Skeletal muscle tissue (tissue), 4 donors: ENCODE measurements around the gene HPN. TPM values are rescaled to one million over a fixed set of nuclear protein-coding genes. Genes with fewer than 3 reads are reported as not detected.
"Not testable (repeated sequence)": the region's sequence is repeated elsewhere in the genome, so short reads cannot be mapped to it uniquely, and the experiment has no call there.

ENCODE experiments used
- H3K27ac ChIP-seq: one replicate; pipeline ENCODE4 v1.7.0; 2013; ENCODE audit warnings: mild to moderate bottlenecking, low read depth, low read length, inconsistent platforms
- H3K27me3 ChIP-seq, 3 donors: one replicate each; pipeline ENCODE4 v1.7.0; 2013; ENCODE audit warnings: low read length in 3 of 3; ENCODE audit not compliant: control insufficient read depth in 3 of 3, insufficient read depth in 3 of 3
- H3K36me3 ChIP-seq, 3 donors: one replicate each; pipeline ENCODE4 v1.7.0; 2013; ENCODE audit warnings: low read length in 3 of 3; ENCODE audit not compliant: control insufficient read depth in 3 of 3, insufficient read depth in 3 of 3
- H3K4me1 ChIP-seq, 3 donors: one replicate each; pipeline ENCODE4 v1.7.0; 2013; ENCODE audit warnings: low read length in 3 of 3, mild to moderate bottlenecking in 3 of 3; ENCODE audit not compliant: control insufficient read depth in 3 of 3, insufficient read depth in 3 of 3
- H3K4me3 ChIP-seq, 3 donors: one replicate each; pipeline ENCODE4 v1.7.0; 2013; ENCODE audit warnings: low read length in 3 of 3
- H3K9ac ChIP-seq, 3 donors: one replicate each; pipeline ENCODE4 v1.7.0; 2013; ENCODE audit warnings: low read length in 3 of 3, mild to moderate bottlenecking in 3 of 3, moderate library complexity in 2 of 3, low read depth in 1 of 3
- H3K9me3 ChIP-seq, 3 donors: one replicate each; pipeline ENCODE4 v1.7.0; 2013; ENCODE audit warnings: low read length in 3 of 3; ENCODE audit not compliant: control insufficient read depth in 3 of 3
- total RNA-seq: library from RNA; depleted of rRNA; stranded (reverse); fragments of >200 nt; gene quantifications from one replicate; pipeline ENCODE4 v1.2.3, GENCODE V29; 2014
- donor health status: Osteomylitis.

HPN gene
- total RNA-seq, 1 donor from 2014 or later: 0.52 TPM

DNA sequence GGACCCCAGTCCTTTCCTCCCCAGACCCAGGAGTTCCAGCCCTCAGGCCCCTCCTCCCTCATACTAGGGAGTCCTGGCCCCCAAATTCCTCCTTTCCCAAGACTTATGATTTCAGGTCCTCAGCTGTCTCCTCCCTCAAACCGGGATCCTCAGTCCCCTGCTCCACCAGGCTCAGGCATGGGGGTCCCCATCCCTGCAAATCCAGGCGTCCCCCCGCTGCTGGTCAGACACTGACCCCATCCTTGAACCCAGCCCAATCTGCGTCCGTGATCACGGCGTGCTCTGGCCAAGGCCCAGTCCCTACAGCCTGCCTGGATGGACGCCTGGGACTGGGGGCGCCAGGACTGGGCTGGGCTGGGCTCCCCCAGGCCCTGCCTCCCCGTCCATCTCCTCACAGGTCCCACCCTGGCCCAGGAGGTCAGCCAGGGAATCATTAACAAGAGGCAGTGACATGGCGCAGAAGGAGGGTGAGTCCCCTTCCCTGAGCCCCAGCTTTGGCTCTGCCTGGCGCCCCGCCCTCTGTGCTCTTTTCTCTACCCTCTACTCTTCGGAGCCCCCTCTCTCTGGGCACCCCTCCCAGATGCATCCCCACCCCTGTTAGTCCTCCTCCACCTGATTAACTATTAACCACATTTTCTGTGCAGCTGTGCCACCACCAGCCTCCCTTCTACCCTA lies 672 bp downstream of the HPN start:
- peak overlapping the region; percentile 96 for H3K27ac ChIP-seq
- H3K9ac ChIP-seq: peak overlapping the region; percentile 70 to 85 (median 71)
- no peaks in the 10 kb centered on the region for H3K27me3 ChIP-seq
- H3K36me3 ChIP-seq: peaks cover 4 to 8% (median 7%) of the 10 kb centered on the region in 3 donors
- H3K9me3 ChIP-seq: no peaks in the 10 kb centered on the region
- peaks cover 57 to 87% (median 81%) of the 10 kb centered on the region in 3 donors for H3K4me1 ChIP-seq
- H3K4me3 ChIP-seq: peak overlapping the region in 1 of 3 donors; percentile 6

DNA sequence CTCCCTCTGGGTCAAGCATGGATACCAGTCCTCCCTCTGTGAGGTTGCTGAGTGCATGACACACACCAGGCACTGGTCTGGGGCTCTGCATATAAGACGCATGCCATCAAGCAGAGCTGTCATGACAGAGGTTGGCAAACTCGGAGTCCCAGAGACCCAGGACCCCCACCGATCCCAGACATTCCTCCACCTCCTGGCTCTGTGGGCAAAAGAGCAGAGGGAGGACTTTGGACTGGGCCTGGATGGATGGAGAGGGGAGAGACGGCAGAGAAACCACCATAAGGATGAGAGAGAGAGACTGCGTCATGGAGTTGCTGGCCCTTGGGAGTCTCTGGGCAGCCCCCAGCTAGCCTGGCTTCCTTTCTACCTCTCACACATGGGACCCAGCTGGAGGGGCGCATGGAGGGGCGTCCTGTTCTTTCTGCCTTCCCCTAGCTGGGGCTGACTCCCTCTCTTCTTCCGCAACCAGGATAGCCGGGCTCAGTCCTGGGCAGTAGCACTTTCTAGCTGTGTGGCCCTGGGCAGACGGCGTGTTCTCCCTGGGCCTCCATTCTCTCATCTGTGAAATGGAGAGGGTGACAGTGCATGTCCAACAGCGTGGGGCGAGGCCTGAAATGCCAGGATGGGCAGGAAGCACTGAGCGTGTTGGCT lies 1.6 kb downstream of the HPN start:
- Histone ChIP-seq H3K4me1 (peaks cover 49 to 84% (median 79%) of the 10 kb centered on the region in 3 donors), H3K27ac (peak overlapping the region; percentile 96), H3K27me3 (no peaks in the 10 kb centered on the region), H3K9ac (peak overlapping the region in 1 of 3 donors; percentile 85), H3K9me3 (no peaks in the 10 kb centered on the region), H3K36me3 (peaks cover 2 to 8% (median 4%) of the 10 kb centered on the region in 3 donors), H3K4me3 (no peak overlapping the region)

DNA sequence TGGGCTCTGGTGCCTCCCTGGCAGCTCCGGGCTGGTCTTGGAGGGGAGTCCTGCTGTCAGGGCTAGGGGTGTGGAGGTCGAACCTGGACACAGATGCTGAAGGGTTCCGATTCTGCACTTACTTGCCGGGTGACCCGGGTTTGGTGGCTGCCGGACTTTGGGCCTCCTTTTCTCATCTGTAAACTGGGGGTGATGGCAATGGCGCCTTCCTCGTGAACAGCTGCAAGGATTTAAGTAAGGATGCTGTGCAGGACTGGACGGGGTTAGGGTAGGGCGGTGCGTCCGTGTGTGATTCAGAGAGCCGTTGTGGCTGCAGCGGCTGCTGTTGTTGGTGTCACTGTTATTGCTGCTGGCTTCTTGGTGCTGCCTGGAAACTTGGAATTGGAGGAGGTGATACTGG lies 2.4 kb downstream of the HPN start:
- H3K27ac ChIP-seq: peak overlapping the region; percentile 96
- H3K27me3 ChIP-seq: no peaks in the 10 kb centered on the region
- H3K4me3 ChIP-seq: peak overlapping the region in 1 of 3 donors; percentile 41
- H3K4me1 ChIP-seq: peaks cover 48 to 81% (median 76%) of the 10 kb centered on the region in 3 donors
- H3K9me3 ChIP-seq: no peaks in the 10 kb centered on the region
- H3K9ac ChIP-seq: peak overlapping the region in 1 of 3 donors; percentile 85
- peaks cover 1 to 5% (median 1%) of the 10 kb centered on the region in 3 donors for H3K36me3 ChIP-seq

DNA sequence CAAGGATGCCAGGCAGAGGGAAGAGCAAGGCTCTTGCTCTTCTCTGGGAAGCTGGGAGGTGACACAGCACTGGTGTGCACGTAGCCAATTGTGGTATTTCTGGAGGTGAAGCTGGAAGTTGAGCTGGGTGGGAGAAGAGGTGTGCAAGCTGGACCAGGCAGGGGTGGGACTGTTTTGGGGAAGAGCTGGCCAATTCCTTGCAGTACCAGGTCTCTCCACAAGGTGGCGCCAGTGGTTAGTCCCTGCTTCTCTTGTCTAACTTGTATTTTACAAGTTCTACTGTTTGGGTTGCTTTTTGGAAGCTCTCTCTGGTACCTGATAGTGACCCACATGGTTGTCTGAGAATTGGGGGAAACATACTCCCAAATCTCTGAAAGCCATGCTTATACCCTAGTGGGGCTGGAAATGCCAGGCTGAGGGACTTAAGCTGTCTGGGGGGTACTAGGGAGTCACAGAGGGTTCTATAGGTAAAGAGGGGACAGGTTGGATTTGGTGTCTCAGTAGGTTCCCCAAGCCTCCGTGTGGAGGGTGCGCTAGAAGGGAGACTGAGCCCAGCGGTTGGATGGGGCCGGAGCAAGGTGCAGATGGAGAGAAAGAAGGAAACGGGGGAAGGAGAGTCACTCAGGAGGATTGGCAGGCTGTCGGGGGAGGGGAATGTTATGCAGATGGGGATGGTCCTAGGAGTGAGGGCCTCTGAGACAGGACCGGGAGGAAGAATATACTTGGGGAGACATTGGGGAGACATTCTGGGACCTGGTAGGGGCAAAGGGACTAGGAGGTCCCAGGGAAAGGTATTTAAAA lies 3.0 kb downstream of the HPN start:
- H3K36me3 ChIP-seq: no peaks in the 10 kb centered on the region
- no peaks in the 10 kb centered on the region for H3K27me3 ChIP-seq
- peaks cover 49 to 81% (median 76%) of the 10 kb centered on the region in 3 donors for H3K4me1 ChIP-seq
- peak overlapping the region; percentile 29 for H3K27ac ChIP-seq
- peak overlapping the region in 1 of 3 donors; percentile 85 for H3K9ac ChIP-seq
- H3K9me3 ChIP-seq: no peaks in the 10 kb centered on the region
- peak overlapping the region in 1 of 3 donors; percentile 41 for H3K4me3 ChIP-seq

DNA sequence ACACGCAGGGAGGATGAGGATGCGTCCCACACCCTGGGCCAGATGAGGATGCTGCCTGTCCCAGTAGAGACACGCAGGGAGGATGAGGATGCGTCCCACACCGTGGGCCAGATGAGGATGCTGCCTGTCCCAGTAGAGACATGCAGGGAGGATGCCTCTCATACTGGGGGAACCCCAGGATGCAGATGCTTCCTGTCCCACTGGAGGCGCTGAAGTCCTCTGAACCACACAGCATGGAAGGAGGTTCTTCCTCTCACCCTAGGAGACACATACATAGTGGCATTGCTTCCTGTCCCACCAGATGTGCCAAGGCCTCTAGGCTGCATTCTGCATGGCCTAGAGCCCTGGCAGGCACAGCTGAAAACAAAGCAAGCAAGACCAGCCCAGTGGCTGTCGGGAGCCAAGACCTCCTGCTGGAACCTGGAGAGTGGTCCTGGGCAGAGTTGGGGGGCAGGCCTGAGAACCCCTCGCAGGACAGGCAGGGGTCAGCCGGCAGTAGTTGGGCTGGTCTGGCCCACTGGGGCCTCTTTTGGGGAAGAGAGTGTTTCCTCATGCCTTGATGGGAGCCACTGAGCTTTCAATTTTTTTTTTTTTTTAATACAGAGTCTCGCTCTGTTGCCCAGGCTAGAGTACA lies 4.3 kb downstream of the HPN start:
- Histone ChIP-seq H3K27me3 (no peaks in the 10 kb centered on the region), H3K4me3 (no peak overlapping the region), H3K9ac (no peak overlapping the region), H3K4me1 (peaks cover 42 to 68% (median 68%) of the 10 kb centered on the region in 3 donors), H3K27ac (no peak overlapping the region), H3K36me3 (no peaks in the 10 kb centered on the region), H3K9me3 (no peaks in the 10 kb centered on the region)

DNA sequence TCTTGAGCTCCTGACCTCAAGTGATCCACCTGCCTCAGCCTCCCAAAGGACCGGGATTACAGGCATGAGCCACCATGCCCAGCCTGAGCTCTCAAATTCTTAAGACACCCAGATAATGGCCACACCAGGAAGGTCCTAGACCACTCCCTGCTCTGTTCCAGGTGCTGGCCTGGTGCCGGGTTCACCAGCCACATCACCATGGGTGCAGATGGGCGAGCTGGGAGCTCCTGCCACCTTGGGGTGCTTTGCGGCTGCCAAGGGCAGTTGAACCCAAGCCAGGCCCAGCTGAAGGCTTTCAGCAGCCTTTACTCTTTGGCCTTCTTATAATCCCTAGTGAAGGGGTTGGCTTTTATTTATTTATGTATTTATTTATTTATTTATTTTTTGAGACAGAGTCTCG lies 4.9 kb downstream of the HPN start:
- Histone ChIP-seq H3K27me3 (no peaks in the 10 kb centered on the region), H3K9me3 (no peaks in the 10 kb centered on the region), H3K36me3 (no peaks in the 10 kb centered on the region), H3K4me1 (peaks cover 37 to 64% (median 62%) of the 10 kb centered on the region in 3 donors), H3K9ac (no peak overlapping the region), H3K27ac (no peak overlapping the region), H3K4me3 (no peak overlapping the region)

DNA sequence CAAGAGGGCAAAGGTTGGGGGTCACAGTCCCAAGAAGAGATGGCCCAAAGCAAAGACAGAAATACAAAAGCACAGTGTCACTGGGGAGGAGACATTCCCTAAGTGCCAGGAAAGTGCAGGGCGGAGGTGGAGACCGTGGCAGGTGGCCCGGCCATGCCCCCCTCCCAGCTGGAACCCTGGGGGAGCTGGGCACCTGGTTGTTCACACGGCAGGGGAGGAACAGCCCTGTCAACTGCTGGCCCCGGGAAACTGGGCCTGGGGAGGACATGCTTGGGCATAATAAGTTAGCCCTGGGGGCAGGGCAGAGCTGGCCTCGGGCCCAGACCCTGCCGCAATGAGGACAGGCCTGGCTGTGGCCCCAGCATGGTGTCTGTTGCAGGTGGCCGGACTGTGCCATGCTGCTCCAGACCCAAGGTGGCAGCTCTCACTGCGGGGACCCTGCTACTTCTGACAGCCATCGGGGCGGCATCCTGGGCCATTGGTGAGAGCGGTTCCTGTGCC lies 7.4 kb downstream of the HPN start:
- H3K27me3 ChIP-seq: no peaks in the 10 kb centered on the region
- no peaks in the 10 kb centered on the region for H3K36me3 ChIP-seq
- H3K9me3 ChIP-seq: no peaks in the 10 kb centered on the region
- H3K27ac ChIP-seq: peak overlapping the region; percentile 80
- H3K4me3 ChIP-seq: peak overlapping the region in 2 of 3 donors; percentile 62 to 66
- peaks cover 28 to 51% (median 48%) of the 10 kb centered on the region in 3 donors for H3K4me1 ChIP-seq
- H3K9ac ChIP-seq: peak overlapping the region; percentile 45 to 86 (median 81)

DNA sequence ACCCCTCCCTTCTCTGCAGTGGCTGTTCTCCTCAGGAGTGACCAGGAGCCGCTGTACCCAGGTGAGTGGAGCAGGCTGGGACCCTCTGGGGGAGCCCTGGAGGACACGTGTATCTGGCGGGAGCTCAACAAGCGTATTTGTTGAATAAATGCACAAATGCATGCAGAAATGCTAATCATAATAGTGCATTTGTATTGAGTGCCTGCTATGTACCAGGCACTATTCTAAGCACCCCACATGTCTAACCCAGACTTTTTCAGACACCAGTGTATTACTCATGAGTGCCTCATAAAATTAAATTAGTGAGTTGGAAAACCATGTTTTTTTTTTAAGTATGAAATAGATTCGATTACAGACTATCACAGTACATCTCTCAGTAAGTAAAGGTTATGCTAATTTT lies 7.9 kb downstream of the HPN start:
- Histone ChIP-seq H3K4me3 (peak overlapping the region; percentile 59 to 66 (median 62)), H3K9me3 (no peaks in the 10 kb centered on the region), H3K9ac (peak overlapping the region in 2 of 3 donors; percentile 61 to 86), H3K27ac (peak overlapping the region; percentile 80), H3K4me1 (peaks cover 25 to 46% (median 44%) of the 10 kb centered on the region in 3 donors), H3K27me3 (no peaks in the 10 kb centered on the region), H3K36me3 (no peaks in the 10 kb centered on the region)

DNA sequence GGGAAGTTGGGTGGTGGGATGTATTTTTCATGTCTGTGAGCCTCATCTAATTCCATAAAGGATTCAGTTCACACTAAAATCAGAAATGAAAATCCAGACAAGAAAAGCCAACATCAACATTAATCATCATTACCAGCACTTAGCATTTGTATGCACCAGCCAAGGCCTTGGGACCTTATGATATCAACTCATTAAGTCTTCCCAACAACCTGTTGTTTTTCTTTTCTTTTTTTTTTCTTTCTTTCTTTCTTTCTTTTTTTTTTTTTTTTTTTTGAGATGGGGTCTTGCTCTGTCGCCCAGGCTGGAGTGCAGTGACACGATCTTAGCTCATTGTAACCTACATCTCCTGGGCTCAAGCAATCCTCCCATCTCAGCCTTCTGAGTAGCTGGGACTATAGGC lies 9.1 kb downstream of the HPN start:
- H3K9ac ChIP-seq, H3K9me3 ChIP-seq, H3K4me3 ChIP-seq, H3K27ac ChIP-seq, H3K36me3 ChIP-seq, H3K27me3 ChIP-seq: not testable (repeated sequence)
- H3K4me1 ChIP-seq: peaks cover 16 to 39% (median 33%) of the 10 kb centered on the region in 3 donors
